Measurements from ENCODE around the gene GSTA4.
A peak's percentile ranks its signal among the peaks of the same experiment; 100 is the strongest.
"Not testable (repeated sequence)": the region's sequence is repeated elsewhere in the genome, so short reads cannot be mapped to it uniquely, and the experiment has no call there.

The GSTA4 gene

DNA sequence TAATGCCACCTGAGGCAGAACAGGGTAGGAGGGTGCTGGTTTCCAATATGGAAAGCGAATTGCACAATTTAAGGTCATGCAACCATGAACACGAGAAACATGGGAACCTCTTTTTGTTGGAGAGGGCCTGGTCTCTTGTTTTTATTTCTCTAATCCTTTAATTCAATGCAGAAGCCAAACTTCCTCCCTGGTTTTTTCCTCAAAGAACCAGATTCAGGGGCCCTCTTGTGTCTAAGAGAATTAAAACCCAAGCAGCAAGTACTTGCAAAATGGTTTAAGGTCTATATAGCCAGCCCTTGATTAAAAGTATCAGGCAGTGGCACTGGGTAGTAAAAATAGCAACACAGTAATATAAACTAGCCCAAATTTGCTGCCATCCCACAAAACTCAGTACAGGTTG lies 19.5 kb downstream of the GSTA4 start:
- no peak for DNase-seq (ENCODE audit: low read depth)

DNA sequence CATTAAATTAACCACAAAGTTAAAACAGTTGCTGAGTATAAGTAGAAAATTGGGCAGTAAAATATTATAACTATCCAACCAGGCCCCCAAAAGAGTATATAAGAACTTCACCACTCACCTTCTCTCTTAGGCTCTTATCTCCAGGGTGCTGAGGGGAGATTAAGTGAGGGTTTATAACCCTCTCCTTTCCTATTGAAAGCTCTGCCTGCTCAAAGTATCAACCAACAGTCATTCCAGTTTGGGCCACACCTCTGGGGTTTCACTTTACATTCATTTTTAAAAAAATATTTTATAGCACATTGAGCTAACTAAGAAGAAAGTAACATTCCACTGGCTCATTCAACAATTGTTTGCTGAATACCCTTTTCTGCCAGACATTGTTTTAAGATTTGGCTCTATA lies 22.1 kb downstream of the GSTA4 start:
- DNase-seq (ENCODE audit: low read depth) = no peak

DNA sequence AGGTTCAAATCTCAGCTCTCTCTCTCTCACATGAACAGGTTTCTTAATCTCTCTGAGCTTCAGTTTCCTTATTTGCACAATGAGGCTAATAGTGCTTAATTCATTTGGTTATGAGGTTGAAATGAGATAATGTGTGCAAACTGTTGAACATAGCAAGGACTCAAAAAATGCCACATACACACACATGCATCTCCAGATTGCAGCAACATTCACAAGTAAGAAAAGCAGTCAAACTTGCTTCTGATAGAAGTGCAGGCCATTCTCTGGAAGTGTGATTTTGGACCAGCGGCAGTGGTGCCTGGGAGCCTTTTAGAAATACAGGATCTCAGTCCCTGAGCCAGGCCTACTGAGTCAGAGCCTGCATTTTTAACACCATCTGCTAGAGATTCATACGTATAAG lies 25.7 kb downstream of the GSTA4 start:
- no peak for DNase-seq (ENCODE audit: low read depth)

DNA sequence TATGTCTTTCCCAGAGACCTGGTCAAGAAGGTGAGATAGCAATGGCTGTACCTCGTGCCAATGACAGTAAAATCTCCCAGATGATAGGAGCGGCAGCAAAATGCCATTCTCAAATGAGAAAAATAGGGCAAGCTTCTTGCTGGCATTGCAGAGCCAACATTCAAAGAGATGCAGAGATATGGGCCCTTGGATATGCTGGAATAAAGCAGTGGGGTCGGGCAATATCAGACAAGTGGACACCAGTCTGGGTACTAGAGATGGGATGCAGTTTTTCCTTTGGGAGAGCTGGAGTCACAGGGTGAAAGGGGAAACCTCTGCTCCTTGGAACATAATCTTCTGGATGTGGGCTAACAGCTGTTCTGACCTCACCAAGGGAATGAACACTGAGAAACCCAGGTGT lies 29.0 kb downstream of the GSTA4 start:
- DNase-seq (ENCODE audit: low read depth) = no peak

DNA sequence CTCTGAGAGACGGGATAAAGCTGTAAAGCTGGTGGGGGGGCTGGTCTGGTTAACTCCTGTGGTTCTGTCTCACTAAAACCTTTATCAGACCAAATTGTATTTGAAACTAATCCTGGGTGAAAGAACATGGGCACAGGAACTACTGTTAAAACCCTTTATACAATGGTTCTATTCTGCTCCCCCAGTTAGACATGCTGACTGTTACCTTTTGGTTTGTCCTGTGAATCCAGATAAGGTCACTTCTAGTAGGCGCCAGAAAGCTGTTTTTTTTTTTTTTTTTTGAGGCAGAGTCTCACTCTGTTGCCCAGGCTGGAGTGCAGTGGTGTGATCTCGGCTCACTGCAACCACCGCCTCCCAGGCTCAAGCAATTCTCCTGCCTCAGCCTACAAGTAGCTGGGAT lies 29.7 kb downstream of the GSTA4 start:
- no peak for DNase-seq (ENCODE audit: low read depth)

DNA sequence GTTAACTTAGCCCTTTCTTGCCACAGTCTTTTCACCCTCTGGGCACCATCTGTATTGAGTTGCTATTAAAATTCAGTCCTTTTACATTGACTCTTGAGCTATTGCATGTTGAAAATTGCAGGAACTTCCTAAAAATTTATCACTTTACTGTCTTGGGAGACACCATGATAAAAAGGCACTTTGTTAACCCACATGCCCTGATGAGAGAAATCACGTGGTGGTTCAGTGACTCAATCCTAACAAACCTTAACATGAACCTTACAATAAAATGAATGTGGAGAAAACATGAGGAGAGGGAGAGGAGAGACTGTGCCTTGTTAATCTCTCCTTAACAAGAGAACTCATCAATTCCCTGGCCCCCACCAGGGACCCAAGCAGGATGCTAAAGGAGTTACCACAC lies 30.8 kb downstream of the GSTA4 start:
- DNase-seq (ENCODE audit: low read depth) = no peak

DNA sequence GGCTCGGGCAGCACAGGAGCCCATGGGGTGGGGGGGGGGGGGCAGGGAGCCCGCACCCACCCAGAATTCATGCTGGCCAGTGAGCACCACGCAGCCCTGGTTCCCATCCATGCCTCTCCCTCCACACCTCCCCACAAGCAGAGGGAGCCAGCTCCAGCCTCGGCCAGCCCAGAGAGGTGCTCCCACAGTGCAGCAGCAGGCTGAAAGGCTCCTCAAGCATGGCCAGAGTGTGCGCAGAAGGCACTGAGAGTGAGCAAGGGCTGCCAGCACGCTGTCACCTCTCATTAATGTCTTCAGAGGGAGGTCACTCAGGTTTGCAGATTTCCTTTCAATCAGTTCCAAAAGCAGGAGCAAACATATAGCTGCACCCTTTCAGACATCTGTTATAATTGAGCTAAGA lies 32.4 kb downstream of the GSTA4 start:
- DNase-seq (ENCODE audit: low read depth) = no peak

DNA sequence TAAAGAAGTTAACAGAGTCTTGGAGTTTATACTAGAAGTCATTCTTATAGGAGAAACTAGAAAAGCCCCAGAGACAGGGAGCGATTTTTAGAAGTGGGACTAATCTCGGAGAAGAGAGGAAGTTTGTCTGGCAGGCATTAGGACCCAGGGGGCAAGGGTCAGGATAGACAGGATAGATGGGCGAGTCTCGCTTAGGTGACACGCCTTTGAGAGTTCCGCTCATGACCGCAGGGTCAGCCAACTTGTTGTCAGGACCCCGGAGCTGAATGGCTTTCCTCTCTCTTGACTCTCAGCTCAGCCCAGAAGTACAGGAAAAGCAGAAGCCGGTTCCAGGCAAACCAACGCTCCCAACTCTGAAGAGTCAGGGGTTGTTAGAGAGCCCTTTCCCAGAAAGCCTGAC lies 34.1 kb downstream of the GSTA4 start:
- DNase-seq (ENCODE audit: low read depth) = not testable (repeated sequence)

DNA sequence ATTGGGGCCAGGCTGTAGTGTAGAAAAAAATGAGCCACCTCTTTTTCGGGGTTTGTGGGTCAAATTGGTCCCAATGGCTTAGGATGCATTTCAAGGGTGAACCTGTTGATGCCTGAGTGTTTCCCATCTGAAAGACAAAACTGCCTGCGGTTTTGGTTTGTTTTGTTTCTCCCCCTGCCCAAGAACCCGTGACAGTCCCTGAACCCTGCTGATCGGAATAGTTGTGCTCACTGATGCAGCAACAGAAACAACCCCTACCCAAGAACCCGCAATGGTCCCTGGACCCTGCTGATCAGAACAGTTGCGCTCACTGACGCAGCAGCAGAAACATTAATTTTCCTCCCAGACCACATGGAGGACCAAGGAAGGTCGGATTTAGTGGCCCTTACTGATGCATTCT lies 34.9 kb downstream of the GSTA4 start:
- not testable (repeated sequence) for DNase-seq (ENCODE audit: low read depth)

DNA sequence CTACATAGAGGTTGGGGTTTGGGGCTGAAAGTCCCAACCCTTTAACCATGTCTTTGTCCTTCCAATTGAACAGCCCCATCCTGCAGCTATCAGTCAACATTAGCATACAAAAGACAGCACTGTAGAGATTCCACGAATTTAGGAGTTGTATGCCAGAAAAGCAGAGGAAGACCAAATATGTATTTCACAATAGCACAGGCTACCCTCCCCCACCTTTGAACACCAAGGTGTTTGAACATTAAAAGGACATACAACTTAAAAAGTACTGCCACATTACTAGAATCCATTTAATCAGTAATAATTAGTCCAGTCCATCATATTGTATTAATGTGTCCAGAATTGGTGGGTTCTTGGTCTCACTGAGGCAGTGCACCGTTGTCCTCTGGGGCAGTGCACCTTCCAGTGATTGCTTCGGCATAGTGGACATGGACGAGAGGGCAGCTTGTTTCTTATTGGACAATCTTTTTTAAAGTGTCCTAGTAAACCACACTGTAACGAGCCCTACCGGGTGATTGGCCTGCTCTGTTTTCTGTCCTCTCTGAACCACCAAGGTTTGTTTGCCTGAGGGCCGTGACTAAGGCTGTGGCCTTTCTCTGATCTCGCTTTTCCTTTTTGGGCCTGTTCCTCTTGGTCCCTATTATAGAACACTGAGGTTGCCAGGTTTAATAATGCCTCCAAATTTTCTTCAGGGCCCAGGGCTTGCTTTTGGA lies 36.4 kb downstream of the GSTA4 start:
- no peak for DNase-seq (ENCODE audit: low read depth)

DNA sequence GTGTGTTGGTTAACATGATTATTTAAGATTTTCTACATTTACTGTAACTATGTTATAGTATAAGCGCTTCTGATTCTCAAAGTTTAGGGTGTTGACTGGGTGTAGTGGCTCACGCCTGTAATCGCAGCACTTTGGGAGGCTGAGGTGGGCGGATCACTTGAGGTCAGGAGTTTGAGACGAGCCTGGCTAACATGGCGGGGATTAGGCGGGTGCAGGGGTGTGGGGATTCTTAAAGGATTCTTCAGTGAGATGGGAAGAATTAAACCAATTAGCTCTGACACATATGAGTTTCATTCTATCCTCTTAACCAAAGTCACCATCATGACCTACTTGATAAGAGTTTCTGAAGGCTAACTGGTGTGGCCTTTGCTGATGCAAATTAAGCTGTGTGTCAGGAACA lies 39.2 kb downstream of the GSTA4 start:
- no peak for DNase-seq (ENCODE audit: low read depth)

DNA sequence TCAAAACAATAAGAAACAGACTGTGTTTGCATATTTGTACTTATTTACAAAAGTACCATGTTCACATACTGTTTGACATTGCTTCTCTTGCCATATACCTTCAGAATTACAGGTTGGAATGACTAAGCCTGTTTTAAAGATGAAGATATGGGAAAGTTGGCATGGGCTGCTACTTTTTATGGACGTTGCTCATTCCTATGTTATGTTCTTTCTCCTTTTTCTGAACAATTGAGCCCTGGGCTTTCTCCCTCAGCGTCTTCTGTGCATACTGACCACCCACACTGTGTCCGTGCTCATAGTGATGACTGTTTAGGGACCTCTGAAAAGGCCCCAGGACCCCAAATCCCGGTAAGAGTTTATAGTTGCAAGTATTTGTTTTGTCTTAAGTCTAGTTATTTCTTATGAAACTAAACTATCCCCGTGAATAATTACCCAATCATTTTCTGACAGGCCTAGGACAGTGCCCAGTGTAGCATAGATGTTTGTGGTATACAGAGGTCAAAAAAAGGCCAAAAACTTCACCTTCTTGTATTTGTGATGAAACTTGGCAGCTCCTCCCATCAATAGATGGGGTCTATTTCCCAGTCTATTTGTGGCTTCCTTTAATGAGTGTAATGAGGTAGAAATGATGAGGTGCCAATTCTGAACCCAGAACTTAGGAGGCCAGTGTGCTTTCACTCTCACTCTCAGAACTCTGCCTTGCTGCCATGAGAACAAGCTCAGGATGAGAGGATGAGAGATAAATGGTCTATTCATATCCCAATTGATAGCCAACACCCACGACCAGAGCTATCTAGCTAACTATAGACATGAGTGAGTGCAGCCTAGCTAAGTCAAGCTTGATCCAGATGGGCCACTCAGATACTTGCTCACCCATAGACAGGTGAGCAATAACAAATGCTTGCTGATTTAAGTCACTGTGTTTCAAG lies 40.9 kb downstream of the GSTA4 start:
- DNase-seq (ENCODE audit: low read depth) = no peak

DNA sequence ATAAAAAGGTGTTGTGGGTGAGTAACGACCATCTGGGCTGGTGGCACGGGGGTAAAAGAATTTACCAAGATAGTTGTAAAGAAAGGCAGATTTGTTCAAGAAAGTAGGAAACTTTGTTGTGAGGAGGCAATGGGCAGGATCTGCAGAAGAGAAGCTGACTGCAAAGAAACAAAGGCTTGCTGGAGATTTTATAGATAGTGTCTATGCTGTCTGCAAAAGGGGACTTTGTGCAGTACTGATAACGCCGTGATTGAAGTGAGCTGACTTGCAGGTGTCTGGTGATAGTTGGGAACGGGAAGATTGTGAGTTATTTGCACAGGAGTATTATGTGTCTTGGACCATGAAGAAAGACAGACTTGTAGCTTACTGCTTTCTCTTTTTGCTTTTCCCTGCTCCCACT lies 48.8 kb downstream of the GSTA4 start:
- DNase-seq (ENCODE audit: low read depth) = no peak

DNA sequence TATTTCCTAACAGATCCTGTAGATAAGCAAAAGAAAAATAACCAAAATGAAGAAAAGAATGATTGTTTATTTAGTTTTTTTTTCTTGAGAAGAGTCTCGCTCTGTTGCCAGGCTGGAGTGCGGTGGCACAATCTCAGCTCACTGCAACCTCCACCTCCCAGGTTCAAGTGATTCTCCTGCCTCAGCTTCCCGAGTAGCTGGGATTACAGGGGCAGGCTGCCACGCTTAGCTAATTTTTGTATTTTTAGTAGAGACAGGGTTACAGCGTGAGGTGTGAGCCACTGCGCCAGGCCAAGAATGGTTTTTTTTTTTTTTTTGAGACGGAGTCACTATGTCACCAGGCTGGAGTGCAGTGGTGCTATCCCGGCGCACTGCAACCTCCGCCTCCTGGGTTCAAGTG lies 52.3 kb downstream of the GSTA4 start:
- DNase-seq (ENCODE audit: low read depth) = not testable (repeated sequence)

DNA sequence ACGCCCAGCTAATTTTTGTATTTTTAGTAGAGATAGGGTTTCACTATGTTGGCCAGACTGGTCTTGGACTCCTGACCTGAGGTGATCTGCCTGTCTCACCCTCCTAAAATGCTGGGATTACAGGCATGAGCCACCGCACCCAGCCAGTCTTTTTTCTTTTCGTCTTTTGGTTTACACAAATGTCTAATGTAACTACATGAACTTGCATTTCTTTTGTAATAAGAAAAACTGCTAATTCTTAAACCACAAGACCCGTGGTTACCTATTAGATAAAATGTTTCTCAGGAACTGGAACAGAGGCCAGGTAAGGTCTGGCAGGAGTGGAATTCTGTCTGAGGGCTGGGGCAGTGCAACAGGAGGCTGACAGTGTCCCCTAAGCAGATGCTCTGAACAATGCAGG lies 52.9 kb downstream of the GSTA4 start:
- no peak for DNase-seq (ENCODE audit: low read depth)

DNA sequence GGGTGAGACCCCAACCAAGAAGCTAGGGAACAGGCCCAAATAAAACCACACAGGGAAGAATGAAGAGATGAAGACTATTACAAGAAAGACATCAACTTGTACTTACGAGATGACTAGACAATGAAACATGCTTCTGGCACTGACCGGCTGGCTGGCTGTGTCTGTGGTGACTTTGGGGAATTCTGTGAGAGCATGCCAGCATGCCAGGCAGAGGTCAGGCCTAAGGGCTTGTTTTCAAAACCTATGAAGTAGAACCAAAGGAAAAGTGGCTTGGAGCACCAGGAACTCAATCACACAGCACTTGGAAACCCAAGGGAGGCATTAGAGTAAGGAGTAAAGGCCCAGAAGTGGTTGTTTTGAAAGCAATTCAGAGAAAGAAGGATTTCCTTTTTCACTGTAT lies 57.2 kb downstream of the GSTA4 start:
- no peak for DNase-seq (ENCODE audit: low read depth)

DNA sequence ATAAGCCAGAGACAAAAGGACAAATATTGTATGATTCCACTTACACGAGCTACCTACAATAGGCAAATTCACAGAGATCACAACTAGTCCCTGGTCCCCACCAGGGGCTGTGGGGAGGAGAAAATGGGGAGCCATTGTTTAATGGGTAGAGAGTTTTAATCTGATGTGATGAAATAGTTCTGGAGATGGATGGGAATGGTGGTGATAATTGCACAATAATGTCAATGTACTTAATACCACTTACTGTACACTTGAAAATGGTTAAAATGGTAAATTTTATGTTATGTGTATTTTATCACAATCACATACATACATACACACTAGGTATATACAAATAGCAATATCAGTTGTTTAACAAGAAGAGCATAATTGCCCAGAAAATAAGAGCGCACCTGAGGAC lies 61.3 kb downstream of the GSTA4 start:
- no peak for DNase-seq (ENCODE audit: low read depth)

DNA sequence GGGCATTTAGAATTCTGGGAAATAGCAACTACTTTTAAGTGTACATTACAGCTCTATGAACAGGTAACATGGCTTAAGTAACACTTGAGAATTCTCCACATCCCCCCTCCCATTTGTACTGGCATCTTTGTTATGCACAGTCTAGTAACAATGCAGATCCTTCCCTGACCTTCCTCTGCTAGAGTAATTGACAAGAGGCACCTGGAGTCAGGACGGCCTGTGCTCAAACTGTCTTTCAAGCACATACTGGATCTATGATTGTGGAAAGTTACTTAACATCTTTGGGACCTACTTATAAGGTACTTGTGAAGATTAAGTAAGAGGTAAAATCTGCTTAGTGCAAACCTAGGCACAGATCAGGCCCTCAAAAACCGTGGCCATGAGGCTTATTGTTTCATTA lies 63.7 kb downstream of the GSTA4 start:
- no peak for DNase-seq (ENCODE audit: low read depth)

DNA sequence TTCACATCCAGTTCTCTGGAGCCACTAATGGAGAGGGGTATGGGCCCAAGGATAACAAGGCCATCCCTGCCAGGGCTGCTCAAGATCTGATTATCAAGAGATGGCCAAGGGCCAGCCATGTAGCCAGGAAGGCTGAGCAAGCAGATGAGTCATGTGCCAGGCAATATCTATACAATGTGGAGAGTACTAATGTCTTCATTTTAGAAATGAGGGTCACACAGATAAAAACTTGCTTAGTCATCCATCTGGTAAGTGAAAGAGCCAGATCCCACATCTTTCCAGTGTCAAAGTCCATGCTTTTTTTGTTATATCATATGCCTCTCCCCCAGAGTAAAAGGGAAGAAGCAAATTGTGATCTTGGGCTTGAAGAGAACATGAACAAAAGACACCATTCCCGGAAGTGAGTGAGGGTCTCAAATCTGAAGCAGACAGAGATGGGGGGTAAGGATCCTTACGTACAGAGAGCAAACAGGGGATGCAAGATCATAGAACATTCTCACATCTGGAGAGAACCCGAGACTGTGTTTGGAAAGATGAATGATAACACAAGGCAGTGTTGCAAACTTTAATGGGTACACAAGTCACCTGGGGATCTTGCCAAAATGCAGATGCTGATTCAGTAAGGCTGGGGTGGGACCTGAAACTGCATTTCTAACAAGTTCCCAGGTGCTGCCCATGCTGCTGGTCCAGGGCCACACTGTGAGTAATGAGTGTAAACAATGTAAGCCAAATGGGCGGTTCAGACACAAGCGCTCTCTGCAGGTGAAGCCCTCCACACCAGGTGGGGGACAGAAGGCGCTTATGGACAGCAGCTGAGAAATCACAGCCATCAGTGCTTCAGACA lies 65.5 kb downstream of the GSTA4 start:
- DNase-seq (ENCODE audit: low read depth) = peak; percentile 89
